ENCODE data around the gene SCARB1.
A peak's percentile ranks its signal among the peaks of the same experiment; 100 is the strongest.
"Not testable (repeated sequence)": the region's sequence is repeated elsewhere in the genome, so short reads cannot be mapped to it uniquely, and the experiment has no call there.

Gene SCARB1

GRCh38 chr12:124883263-124884130, 19.8 kb upstream of the SCARB1 start:
- no peak for DNase-seq

GRCh38 chr12:124881123-124881522, 17.5 kb upstream of the SCARB1 start:
- no peak for DNase-seq

GRCh38 chr12:124880335-124880734, 16.7 kb upstream of the SCARB1 start:
- DNase-seq = not testable (repeated sequence)

GRCh38 chr12:124878795-124879516, 15.3 kb upstream of the SCARB1 start:
- no peak for DNase-seq

GRCh38 chr12:124877423-124877822, 13.8 kb upstream of the SCARB1 start:
- DNase-seq = no peak

GRCh38 chr12:124876171-124876570, 12.5 kb upstream of the SCARB1 start:
- no peak for DNase-seq

- DNase-seq = no peak
Measured at GRCh38 chr12:124875803-124876132, 12.1 kb upstream of the SCARB1 start.

GRCh38 chr12:124874988-124875802, 11.5 kb upstream of the SCARB1 start:
- no peak for DNase-seq

- no peak for DNase-seq
Measured at GRCh38 chr12:124874188-124874587, 10.5 kb upstream of the SCARB1 start.

GRCh38 chr12:124872068-124872719, 8.5 kb upstream of the SCARB1 start:
- no peak for DNase-seq

GRCh38 chr12:124871297-124871696, 7.6 kb upstream of the SCARB1 start:
- no peak for DNase-seq

- no peak for DNase-seq
Measured at GRCh38 chr12:124870515-124870914, 6.9 kb upstream of the SCARB1 start.

GRCh38 chr12:124869059-124869665, 5.5 kb upstream of the SCARB1 start:
- DNase-seq = no peak

- DNase-seq = no peak
Measured at GRCh38 chr12:124868252-124869058, 4.8 kb upstream of the SCARB1 start.

- DNase-seq = no peak
Measured at GRCh38 chr12:124867401-124867930, 3.8 kb upstream of the SCARB1 start.

- no peak for DNase-seq
Measured at GRCh38 chr12:124866883-124867400, 3.3 kb upstream of the SCARB1 start.

- DNase-seq = no peak
Measured at GRCh38 chr12:124866195-124866882, 2.7 kb upstream of the SCARB1 start.

- no peak for DNase-seq
Measured at GRCh38 chr12:124865728-124866127, 2.1 kb upstream of the SCARB1 start.

GRCh38 chr12:124864326-124864752, 675 bp upstream of the SCARB1 start:
- peak; percentile 5 for DNase-seq

- peak; percentile 34 for DNase-seq
Measured at GRCh38 chr12:124862768-124863415, 772 bp downstream of the SCARB1 start.

Data from CD4-positive, alpha-beta T cell treated with Interleukin-17A for 4 hours (primary cell).